MG63 (cell line): Measurements from ENCODE around the gene DMC1. TPM values are rescaled to one million over a fixed set of nuclear protein-coding genes. Genes with fewer than 3 reads are reported as not detected.
"Not testable (repeated sequence)": the region's sequence is repeated elsewhere in the genome, so short reads cannot be mapped to it uniquely, and the experiment has no call there.

Experiments
- DNase-seq: peaks from one replicate; pipeline ENCODE4 v3.0.0-alpha.2; 2020
- H3K27me3 ChIP-seq: fragments of 250-450 bp; sonication (Bioruptor Pico); 2 replicates; pipeline ENCODE4 v1.5.1; 2020; ENCODE audit warnings: mild to moderate bottlenecking, moderate library complexity
- H3K36me3 ChIP-seq: fragments of 250-450 bp; sonication (Bioruptor Pico); 2 replicates; pipeline ENCODE4 v1.5.1; 2020; ENCODE audit warnings: mild to moderate bottlenecking, moderate library complexity
- H3K4me3 ChIP-seq: fragments of 250-450 bp; sonication (Bioruptor Pico); 2 replicates; pipeline ENCODE4 v1.5.1; 2020; ENCODE audit warnings: mild to moderate bottlenecking, moderate library complexity
- H3K9me3 ChIP-seq: fragments of 250-450 bp; sonication (Bioruptor Pico); 2 replicates; pipeline ENCODE4 v1.5.1; 2020; ENCODE audit warnings: mild to moderate bottlenecking, moderate library complexity
- total RNA-seq: library from RNA; depleted of rRNA; stranded (reverse); fragments of >200 nt; shearing (Covaris generic); gene quantifications from 2 replicates; pipeline ENCODE4 v1.2.3, GENCODE V29; 2014; ENCODE audit warnings: low replicate concordance; rRNA removed

The DMC1 gene
- 0.26 TPM in 1 of 2 replicates, not detected in the other for total RNA-seq

DNA sequence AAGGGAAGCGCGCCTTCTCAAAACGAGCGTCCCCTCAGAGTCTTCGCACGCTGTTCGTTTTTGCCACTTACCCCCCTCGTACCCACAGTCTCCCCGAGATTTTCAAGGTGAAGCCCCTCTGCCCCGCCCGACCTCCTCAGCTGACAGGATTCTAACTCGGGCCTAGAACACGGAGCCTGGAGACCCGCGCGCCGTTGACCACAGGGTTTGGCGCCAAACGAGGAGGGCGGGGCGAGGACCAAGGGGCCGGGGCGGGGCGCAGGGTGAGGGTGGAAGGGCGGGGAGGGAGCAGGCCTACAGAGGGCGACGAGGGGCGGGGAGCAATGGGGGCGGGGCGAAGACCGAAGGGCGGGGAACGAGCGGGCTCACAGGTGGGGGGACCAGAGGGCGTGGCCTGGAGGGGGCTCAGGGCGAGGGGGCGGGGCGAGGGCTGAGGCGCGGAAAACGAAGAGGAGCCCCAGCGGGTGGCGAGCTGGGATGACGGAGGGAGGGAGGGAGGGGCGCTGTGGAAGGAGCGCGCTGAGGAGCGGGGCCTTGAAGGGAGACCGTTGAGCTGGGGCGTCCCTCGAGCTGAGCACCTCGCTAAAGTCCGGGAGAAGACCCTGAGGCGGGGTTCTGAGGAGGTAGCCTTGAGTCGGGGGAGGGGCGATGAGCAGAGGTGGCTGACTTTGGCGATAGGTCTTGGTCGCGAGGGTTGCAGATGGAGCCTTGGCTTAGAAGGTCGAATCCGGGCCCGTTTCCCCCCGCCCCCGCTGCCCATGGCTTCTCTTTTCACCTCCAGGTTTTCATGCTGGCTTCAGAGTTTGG, at the start of gene DMC1:
Gene DMC1, minus strand, starts transcription at position 212 of the 807 bp plus-strand sequence. CDS start 1,927 bp downstream, outside the sequence.
- Histone ChIP-seq H3K4me3 (peak within 1 kb of the TSS; percentile 62), H3K36me3 (no peaks in the 10 kb centered on the region), H3K9me3 (no peaks in the 10 kb centered on the region), H3K27me3 (peaks cover 6% of the 10 kb centered on the region; the same call in 1 of the 2 replicates)
- DNase-seq, result peak; percentile 91

DNA sequence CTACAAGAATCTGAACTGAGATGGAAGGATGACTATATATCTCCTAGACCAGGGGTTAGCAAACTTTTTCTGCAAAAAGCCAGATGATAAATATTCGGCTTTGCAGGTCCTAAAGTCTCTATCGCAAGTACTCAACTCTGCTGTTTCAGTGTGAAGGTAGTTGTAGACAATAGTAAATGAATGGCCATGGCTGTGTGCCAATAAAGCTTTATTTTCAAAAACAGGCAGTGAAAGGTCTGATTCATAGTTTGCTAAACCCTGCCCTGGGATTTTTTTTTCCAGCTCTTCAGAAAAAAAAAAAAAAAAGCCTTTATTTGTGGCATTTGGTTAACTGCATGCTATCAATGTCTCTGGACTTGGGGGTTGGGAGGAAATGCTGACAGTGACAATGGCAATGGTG, 48.7 kb upstream of the DMC1 start:
- H3K4me3 ChIP-seq, result no peak overlapping the region
- no peak for DNase-seq
- no peaks in the 10 kb centered on the region for H3K27me3 ChIP-seq
- H3K36me3 ChIP-seq, result no peaks in the 10 kb centered on the region
- H3K9me3 ChIP-seq, result 0 out of 2 replicates have a peak, but pooled peaks cover 3% of the 10 kb centered on the region

- DNase-seq, result no peak
- Histone ChIP-seq H3K27me3 (no peaks in the 10 kb centered on the region), H3K36me3 (no peaks in the 10 kb centered on the region), H3K9me3 (0 out of 2 replicates have a peak, but pooled peaks cover 3% of the 10 kb centered on the region), H3K4me3 (no peak overlapping the region)
Measured at GRCh38 chr22:38618258-38618657, 48.3 kb upstream of the DMC1 start.

GRCh38 chr22:38615064-38615405, 45.1 kb upstream of the DMC1 start:
- not testable (repeated sequence) for H3K36me3 ChIP-seq, H3K9me3 ChIP-seq, H3K4me3 ChIP-seq, H3K27me3 ChIP-seq, DNase-seq

GRCh38 chr22:38614332-38615063, 44.5 kb upstream of the DMC1 start:
- Histone ChIP-seq H3K9me3 (0 out of 2 replicates have a peak, but pooled peaks cover 3% of the 10 kb centered on the region), H3K4me3 (no peak overlapping the region), H3K27me3 (no peaks in the 10 kb centered on the region), H3K36me3 (no peaks in the 10 kb centered on the region)
- no peak for DNase-seq

GRCh38 chr22:38613588-38613987, 43.6 kb upstream of the DMC1 start:
- H3K4me3 ChIP-seq, result no peak overlapping the region
- H3K9me3 ChIP-seq, result 0 out of 2 replicates have a peak, but pooled peaks cover 3% of the 10 kb centered on the region
- H3K36me3 ChIP-seq, result no peaks in the 10 kb centered on the region
- no peak for DNase-seq
- no peaks in the 10 kb centered on the region for H3K27me3 ChIP-seq

GRCh38 chr22:38612217-38613006, 42.4 kb upstream of the DMC1 start:
- Histone ChIP-seq H3K27me3 (no peaks in the 10 kb centered on the region), H3K9me3 (no peaks in the 10 kb centered on the region), H3K4me3 (no peak overlapping the region), H3K36me3 (no peaks in the 10 kb centered on the region)
- DNase-seq, result no peak

DNA sequence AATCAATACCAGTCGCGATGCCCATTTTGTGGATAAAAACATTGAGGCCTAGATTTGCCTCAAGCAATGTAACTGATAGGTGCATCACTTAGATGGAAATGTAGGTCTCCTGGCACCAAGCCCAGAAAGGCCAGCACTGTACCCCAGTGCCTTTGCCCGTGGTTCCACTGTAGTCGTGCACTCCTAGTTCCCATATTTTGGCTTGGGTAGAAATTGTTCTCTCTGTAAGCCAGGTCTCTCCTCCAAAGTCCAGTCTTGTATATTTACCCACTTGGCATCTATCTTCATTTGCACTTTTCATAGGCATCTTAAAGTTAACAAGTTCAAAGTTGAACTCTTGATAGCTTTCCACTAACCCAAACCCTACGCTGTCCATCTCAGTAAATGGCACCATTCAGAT, 41.6 kb upstream of the DMC1 start:
- no peak for DNase-seq
- no peaks in the 10 kb centered on the region for H3K27me3 ChIP-seq
- no peaks in the 10 kb centered on the region for H3K36me3 ChIP-seq
- no peak overlapping the region for H3K4me3 ChIP-seq
- no peaks in the 10 kb centered on the region for H3K9me3 ChIP-seq

- Histone ChIP-seq H3K4me3 (no peak overlapping the region), H3K9me3 (no peaks in the 10 kb centered on the region), H3K36me3 (no peaks in the 10 kb centered on the region), H3K27me3 (no peaks in the 10 kb centered on the region)
- no peak for DNase-seq
Measured at GRCh38 chr22:38610234-38610633, 40.3 kb upstream of the DMC1 start.

DNA sequence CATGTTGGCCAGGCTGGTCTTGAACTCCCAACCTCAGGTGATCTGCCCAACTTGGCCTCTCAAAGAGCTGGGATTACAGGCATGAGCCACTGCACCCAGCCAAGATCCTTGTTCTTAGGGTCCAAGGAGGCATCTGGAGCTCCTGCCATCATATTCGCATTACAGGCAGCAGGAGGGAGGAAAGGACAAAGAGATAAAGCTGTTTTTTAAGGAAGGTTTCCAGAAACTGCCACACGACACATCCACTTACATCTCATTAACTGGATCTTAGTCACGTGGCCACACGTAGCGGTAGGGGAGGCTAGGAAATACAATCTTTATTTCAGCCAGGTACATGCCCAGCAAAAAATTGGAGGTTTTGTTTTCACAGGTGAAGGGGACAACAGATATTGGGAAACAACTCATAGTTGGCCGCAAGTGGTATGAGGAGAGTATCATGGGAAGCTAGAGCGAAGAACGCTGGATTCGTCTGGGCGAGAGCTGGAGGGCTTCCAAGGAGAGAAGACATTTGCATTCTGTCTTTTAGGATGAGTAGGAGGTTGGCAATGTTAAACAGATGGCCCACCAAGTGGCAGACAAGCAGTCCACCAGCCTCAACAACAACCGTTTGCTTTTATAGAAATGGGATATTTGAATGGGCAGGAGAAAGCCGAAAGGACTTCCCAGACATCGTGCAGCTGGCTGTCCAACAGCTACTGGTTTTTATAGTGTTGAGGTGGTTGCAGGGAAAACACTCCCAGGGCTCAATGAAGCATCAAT, 39.2 kb upstream of the DMC1 start:
- H3K27me3 ChIP-seq, result no peaks in the 10 kb centered on the region
- no peak for DNase-seq
- H3K9me3 ChIP-seq, result no peaks in the 10 kb centered on the region
- no peak overlapping the region for H3K4me3 ChIP-seq
- H3K36me3 ChIP-seq, result no peaks in the 10 kb centered on the region

DNA sequence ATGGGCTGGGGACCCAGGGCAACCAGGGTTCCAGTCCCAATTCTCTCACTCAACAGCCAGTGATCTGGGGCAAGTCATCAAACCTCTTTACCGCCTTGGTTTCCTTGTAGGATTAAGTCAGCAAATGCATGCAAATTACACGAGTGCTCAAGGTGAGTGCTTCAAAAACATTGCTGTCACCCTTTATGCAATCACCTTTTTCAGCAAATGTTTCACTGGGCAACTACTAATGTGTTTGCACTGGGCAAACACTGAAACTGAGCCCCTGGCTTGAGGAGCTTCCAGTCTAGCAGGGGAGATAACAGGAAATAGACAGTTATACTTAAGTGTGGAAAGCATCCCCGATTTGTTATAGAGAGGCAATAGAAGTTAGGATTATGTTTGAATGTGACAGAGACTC, 37.7 kb upstream of the DMC1 start:
- H3K27me3 ChIP-seq, result no peaks in the 10 kb centered on the region
- no peaks in the 10 kb centered on the region for H3K36me3 ChIP-seq
- H3K9me3 ChIP-seq, result no peaks in the 10 kb centered on the region
- no peak for DNase-seq
- H3K4me3 ChIP-seq, result no peak overlapping the region

DNA sequence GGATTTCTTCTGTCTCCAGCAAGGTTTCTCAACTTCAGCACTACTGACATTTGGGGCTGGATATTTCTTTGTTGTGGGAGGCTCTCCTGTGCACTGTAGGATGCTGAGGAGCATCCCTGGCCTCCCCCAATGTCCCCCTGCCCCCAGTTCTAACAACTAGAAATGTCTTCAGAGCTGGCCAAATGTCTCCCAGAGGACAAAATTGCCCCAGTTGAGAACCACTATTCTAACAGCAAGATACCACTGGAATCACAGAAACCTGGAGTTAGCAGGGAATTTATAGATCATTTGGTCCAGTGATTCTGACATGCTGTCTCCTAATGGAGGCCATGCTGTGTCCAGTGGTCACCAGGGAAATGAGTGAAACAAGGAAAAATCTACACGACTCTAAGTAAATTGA, 32.2 kb upstream of the DMC1 start:
- Histone ChIP-seq H3K9me3 (no peaks in the 10 kb centered on the region), H3K4me3 (no peak overlapping the region), H3K36me3 (no peaks in the 10 kb centered on the region), H3K27me3 (no peaks in the 10 kb centered on the region)
- no peak for DNase-seq

- Histone ChIP-seq H3K36me3 (no peaks in the 10 kb centered on the region), H3K9me3 (no peaks in the 10 kb centered on the region), H3K4me3 (no peak overlapping the region), H3K27me3 (no peaks in the 10 kb centered on the region)
- DNase-seq, result no peak
Measured at GRCh38 chr22:38601221-38601764, 31.3 kb upstream of the DMC1 start.

- Histone ChIP-seq H3K36me3 (no peaks in the 10 kb centered on the region), H3K4me3 (no peak overlapping the region), H3K9me3 (no peaks in the 10 kb centered on the region), H3K27me3 (no peaks in the 10 kb centered on the region)
- no peak for DNase-seq
Measured at GRCh38 chr22:38599466-38599865, 29.5 kb upstream of the DMC1 start.

DNA sequence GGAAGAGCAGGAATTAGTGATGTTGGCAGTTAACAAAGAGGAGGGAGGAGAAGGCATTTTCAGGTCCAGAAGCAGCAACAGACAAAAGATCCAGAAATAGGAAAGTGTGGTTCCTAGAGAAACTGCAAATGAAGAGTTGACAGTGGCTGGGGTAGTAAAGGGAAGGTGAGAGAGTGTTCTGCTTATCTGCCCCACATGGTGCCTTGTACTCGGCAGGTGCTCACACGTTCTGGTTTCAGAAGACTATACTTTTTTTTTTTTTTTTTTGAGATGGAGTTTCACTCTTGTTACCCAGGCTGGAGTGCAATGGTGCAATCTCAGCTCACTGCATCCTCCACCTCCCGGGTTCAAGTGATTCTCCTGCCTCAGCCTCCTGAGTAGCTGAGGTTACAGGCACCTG, 12.9 kb upstream of the DMC1 start:
- H3K4me3 ChIP-seq, H3K36me3 ChIP-seq, H3K9me3 ChIP-seq, H3K27me3 ChIP-seq, DNase-seq: not testable (repeated sequence)

GRCh38 chr22:38578505-38578904, 8.5 kb upstream of the DMC1 start:
- Histone ChIP-seq H3K9me3 (no peaks in the 10 kb centered on the region), H3K36me3 (no peaks in the 10 kb centered on the region), H3K4me3 (no peak overlapping the region), H3K27me3 (no peaks in the 10 kb centered on the region)
- DNase-seq, result no peak
